ENCODE data around the gene HERPUD2.

DNA sequence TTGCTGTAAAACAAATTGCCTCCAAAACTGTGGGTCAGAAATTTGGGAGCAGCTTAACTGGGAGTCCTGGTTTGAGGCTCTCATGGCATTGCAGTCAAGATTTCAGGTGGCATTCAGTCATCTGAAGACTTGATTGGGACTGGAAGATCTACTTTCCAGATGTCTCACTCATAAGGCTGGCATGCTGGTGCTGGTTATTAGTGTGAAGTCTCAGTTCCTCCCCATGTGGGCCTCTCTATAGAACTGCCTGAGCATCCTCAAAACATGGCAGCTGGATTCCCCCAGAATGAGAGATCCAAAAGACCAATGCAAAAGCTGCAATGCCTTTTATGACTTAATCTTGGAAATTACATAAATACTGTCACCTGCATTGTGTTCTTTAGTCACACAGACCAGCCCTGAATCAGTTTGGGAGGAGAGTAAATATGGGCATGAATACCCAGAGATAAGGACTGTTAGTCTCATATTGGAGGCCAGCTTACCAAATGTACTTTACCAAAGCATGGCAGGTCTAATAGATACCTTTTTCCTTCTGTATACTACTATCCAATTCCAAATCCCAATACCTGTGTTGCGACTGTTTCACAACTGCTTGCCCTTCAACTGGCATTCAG lies 6.5 kb upstream of the HERPUD2 start:
- TF ChIP-seq, protein P1, sequence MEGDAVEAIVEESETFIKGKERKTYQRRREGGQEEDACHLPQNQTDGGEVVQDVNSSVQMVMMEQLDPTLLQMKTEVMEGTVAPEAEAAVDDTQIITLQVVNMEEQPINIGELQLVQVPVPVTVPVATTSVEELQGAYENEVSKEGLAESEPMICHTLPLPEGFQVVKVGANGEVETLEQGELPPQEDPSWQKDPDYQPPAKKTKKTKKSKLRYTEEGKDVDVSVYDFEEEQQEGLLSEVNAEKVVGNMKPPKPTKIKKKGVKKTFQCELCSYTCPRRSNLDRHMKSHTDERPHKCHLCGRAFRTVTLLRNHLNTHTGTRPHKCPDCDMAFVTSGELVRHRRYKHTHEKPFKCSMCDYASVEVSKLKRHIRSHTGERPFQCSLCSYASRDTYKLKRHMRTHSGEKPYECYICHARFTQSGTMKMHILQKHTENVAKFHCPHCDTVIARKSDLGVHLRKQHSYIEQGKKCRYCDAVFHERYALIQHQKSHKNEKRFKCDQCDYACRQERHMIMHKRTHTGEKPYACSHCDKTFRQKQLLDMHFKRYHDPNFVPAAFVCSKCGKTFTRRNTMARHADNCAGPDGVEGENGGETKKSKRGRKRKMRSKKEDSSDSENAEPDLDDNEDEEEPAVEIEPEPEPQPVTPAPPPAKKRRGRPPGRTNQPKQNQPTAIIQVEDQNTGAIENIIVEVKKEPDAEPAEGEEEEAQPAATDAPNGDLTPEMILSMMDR (IDR thresholded peaks at IDR 0.05): no peak
- no peak for TF ChIP-seq POLR2AphosphoS5 (IDR thresholded peaks at IDR 0.05; ENCODE audit: low read depth, low read length)
- TF ChIP-seq SIN3A (IDR thresholded peaks at IDR 0.05; ENCODE audit: borderline replicate concordance, insufficient read depth, low read depth, low read length): no peak
- TF ChIP-seq, protein P2, sequence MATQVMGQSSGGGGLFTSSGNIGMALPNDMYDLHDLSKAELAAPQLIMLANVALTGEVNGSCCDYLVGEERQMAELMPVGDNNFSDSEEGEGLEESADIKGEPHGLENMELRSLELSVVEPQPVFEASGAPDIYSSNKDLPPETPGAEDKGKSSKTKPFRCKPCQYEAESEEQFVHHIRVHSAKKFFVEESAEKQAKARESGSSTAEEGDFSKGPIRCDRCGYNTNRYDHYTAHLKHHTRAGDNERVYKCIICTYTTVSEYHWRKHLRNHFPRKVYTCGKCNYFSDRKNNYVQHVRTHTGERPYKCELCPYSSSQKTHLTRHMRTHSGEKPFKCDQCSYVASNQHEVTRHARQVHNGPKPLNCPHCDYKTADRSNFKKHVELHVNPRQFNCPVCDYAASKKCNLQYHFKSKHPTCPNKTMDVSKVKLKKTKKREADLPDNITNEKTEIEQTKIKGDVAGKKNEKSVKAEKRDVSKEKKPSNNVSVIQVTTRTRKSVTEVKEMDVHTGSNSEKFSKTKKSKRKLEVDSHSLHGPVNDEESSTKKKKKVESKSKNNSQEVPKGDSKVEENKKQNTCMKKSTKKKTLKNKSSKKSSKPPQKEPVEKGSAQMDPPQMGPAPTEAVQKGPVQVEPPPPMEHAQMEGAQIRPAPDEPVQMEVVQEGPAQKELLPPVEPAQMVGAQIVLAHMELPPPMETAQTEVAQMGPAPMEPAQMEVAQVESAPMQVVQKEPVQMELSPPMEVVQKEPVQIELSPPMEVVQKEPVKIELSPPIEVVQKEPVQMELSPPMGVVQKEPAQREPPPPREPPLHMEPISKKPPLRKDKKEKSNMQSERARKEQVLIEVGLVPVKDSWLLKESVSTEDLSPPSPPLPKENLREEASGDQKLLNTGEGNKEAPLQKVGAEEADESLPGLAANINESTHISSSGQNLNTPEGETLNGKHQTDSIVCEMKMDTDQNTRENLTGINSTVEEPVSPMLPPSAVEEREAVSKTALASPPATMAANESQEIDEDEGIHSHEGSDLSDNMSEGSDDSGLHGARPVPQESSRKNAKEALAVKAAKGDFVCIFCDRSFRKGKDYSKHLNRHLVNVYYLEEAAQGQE (IDR thresholded peaks at IDR 0.05; ENCODE audit: insufficient read depth in 1 of 2, low read depth in 2 of 2, low read length in 1 of 2): no peak
- no peak for TF ChIP-seq TCF7L2 (IDR thresholded peaks at IDR 0.05; ENCODE audit: low read depth, low read length)

Measured in Panc1 (cell line).